IMR-90 (cell line): Measurements from ENCODE around the gene PCBP3. TPM values are rescaled to one million over a fixed set of nuclear protein-coding genes. Genes with fewer than 3 reads are reported as not detected.

Experiments
- ATAC-seq: fragments of 200-7000 bp; cut with Tn5 transposase; 2 replicates; pipeline ENCODE4 v1.9.1; 2020; ENCODE audit warnings: low read depth, mild to moderate bottlenecking, moderate library complexity
- BruUV-seq: library from RNA; stranded (reverse); fragments of 400-500 nt; replicated peaks from 2 replicates; lab custom pipeline; 2021; lab: Mats Ljungman, UMichigan
- CTCF ChIA-PET: fragments of 300-600 bp; formaldehyde crosslinking; extraction: SDS; loops from one replicate; lab custom pipeline; 2021; ENCODE audit warnings: antibody characterized with exemption; lab: Yijun Ruan, JAX
- POLR2A ChIA-PET: fragments of 300-600 bp; sonication (Branson Sonifier 250); formaldehyde crosslinking; loops from one replicate; lab custom pipeline; 2022; ENCODE audit warnings: antibody characterized with exemption; ENCODE audit not compliant: unreplicated experiment; lab: Charles Lee
- DNase-seq: peaks from one replicate; pipeline ENCODE4 v3.0.0; 2013
- H2AFZ ChIP-seq: replicated peaks from 2 replicates; pipeline ENCODE3; 2013; ENCODE audit warnings: low read length, mild to moderate bottlenecking; ENCODE audit not compliant: poor library complexity
- H2AK5ac ChIP-seq: 2 replicates; pipeline ENCODE4 v1.6.1; 2013; ENCODE audit warnings: low read depth, low read length, inconsistent platforms
- H2AK9ac ChIP-seq: replicated peaks from 2 replicates; pipeline ENCODE3; 2013; ENCODE audit warnings: mild to moderate bottlenecking, low read depth, low read length, moderate library complexity; ENCODE audit not compliant: poor library complexity
- H2BK120ac ChIP-seq: 2 replicates; pipeline ENCODE4 v1.6.1; 2013; ENCODE audit warnings: low read depth, low read length, inconsistent platforms
- H2BK15ac ChIP-seq: 3 replicates; pipeline ENCODE4 v1.6.1; 2013; ENCODE audit warnings: low read depth, low read length, inconsistent platforms
- H2BK20ac ChIP-seq: 2 replicates; pipeline ENCODE4 v1.6.1; 2013; ENCODE audit warnings: low read depth, mild to moderate bottlenecking, inconsistent platforms, low read length, moderate library complexity
- H2BK5ac ChIP-seq: 2 replicates; pipeline ENCODE4 v1.6.1; 2013; ENCODE audit warnings: mild to moderate bottlenecking, low read depth, low read length, inconsistent platforms; ENCODE audit not compliant: poor library complexity, severe bottlenecking
- H3K14ac ChIP-seq: replicated peaks from 2 replicates; pipeline ENCODE4 v1.6.1; 2013; ENCODE audit warnings: low read depth, low read length, inconsistent platforms
- H3K18ac ChIP-seq: 2 replicates; pipeline ENCODE4 v1.6.1; 2013; ENCODE audit warnings: low read depth, low read length, control low read depth
- H3K23ac ChIP-seq: 2 replicates; pipeline ENCODE4 v1.6.1; 2013; ENCODE audit warnings: low read depth, low read length, inconsistent platforms
- H3K27ac ChIP-seq: 2 replicates; pipeline ENCODE4 v1.5.1; 2013; ENCODE audit warnings: mild to moderate bottlenecking, control low read depth, low read length; ENCODE audit not compliant: insufficient read depth
- H3K27me3 ChIP-seq: 2 replicates; pipeline ENCODE4 v1.6.1; 2013; ENCODE audit warnings: low read length; ENCODE audit not compliant: control insufficient read depth, insufficient read depth
- H3K36me3 ChIP-seq: 2 replicates; pipeline ENCODE4 v1.6.1; 2013; ENCODE audit warnings: low read length, mixed read lengths; ENCODE audit not compliant: control insufficient read depth, insufficient read depth
- H3K4ac ChIP-seq: 2 replicates; pipeline ENCODE4 v1.6.1; 2013; ENCODE audit warnings: low read depth, low read length, inconsistent platforms
- H3K4me1 ChIP-seq: 2 replicates; pipeline ENCODE4 v1.6.1; 2013; ENCODE audit warnings: low read length, mixed read lengths; ENCODE audit not compliant: control insufficient read depth, insufficient read depth
- H3K4me2 ChIP-seq: 2 replicates; pipeline ENCODE4 v1.6.1; 2013; ENCODE audit warnings: low read depth, mild to moderate bottlenecking, control low read depth, low read length, moderate library complexity
- H3K4me3 ChIP-seq: 2 replicates; pipeline ENCODE4 v1.5.1; 2013; ENCODE audit warnings: low read depth, mild to moderate bottlenecking, control low read depth, low read length, moderate library complexity; ENCODE audit not compliant: insufficient read depth
- H3K56ac ChIP-seq: 2 replicates; pipeline ENCODE4 v1.6.1; 2013; ENCODE audit warnings: low read length, inconsistent platforms; ENCODE audit not compliant: insufficient read depth; ENCODE audit errors: extremely low read depth
- H3K79me1 ChIP-seq, 2 experiments: 2 replicates each; pipeline ENCODE4 v1.6.1; 2013; ENCODE audit warnings: low read length in 2 of 2, inconsistent platforms in 1 of 2, low read depth in 1 of 2
- H3K9ac ChIP-seq: 2 replicates; pipeline ENCODE4 v1.6.1; 2013; ENCODE audit warnings: low read depth, low read length, control low read depth
- H3K9me1 ChIP-seq: 2 replicates; pipeline ENCODE4 v1.6.1; 2013; ENCODE audit warnings: low read length, inconsistent platforms; ENCODE audit not compliant: insufficient read depth
- H3K9me3 ChIP-seq: 2 replicates; pipeline ENCODE4 v1.6.1; 2013; ENCODE audit warnings: low read length; ENCODE audit not compliant: control insufficient read depth, insufficient read depth
- H4K20me1 ChIP-seq: 2 replicates; pipeline ENCODE4 v1.6.1; 2013; ENCODE audit warnings: low read length, inconsistent platforms; ENCODE audit not compliant: insufficient read depth
- H4K5ac ChIP-seq: 2 replicates; pipeline ENCODE4 v1.6.1; 2013; ENCODE audit warnings: mild to moderate bottlenecking, low read depth, low read length, control low read depth
- H4K8ac ChIP-seq, 2 experiments: 2 replicates each; pipeline ENCODE4 v1.6.1; 2013; ENCODE audit warnings: low read depth in 2 of 2, low read length in 2 of 2, control low read depth in 1 of 2, inconsistent platforms in 1 of 2
- H4K91ac ChIP-seq: 2 replicates; pipeline ENCODE4 v1.6.1; 2013; ENCODE audit warnings: low read depth, low read length, inconsistent platforms; ENCODE audit not compliant: insufficient read depth
- ELK1 ChIP-seq: fragments of 150-350 bp; IDR thresholded peaks from 2 replicates; pipeline ENCODE4 v1.6.1; 2016; ENCODE audit warnings: low read depth, mild to moderate bottlenecking, low read length, moderate library complexity, borderline replicate concordance
- NFE2L2 ChIP-seq: fragments of 150-350 bp; IDR thresholded peaks from 2 replicates; pipeline ENCODE4 v1.6.1; 2016; ENCODE audit warnings: low read depth, mild to moderate bottlenecking, low read length
- RFX5 ChIP-seq: IDR thresholded peaks from 2 replicates; pipeline ENCODE4 v1.8.0; 2012; ENCODE audit warnings: low read depth, mild to moderate bottlenecking, low read length, moderate library complexity
- WGBS, 2 experiments: methylation state at CpG; one replicate each; pipeline versions ENCODE4 v1.1.5 to v1.1.7; 2013; ENCODE audit warnings: missing lambda C conversion rate in 2 of 2; ENCODE audit not compliant: insufficient read length in 1 of 2; ENCODE audit errors: extremely low coverage in 2 of 2; 5-methylcytosine and 5-hydroxymethylcytosine counted together
- dilution Hi-C: fragments of 300-500 bp; cut with HindIII; formaldehyde crosslinking; loops from one replicate; pipeline ENCODE4 v1.14.3; 2018; ENCODE audit warnings: low sequenced_read_pairs; ENCODE audit not compliant: unreplicated experiment
- in situ Hi-C: fragments of 300-500 bp; cut with MboI; formaldehyde crosslinking; loops from 3 replicates; pipeline ENCODE4 v1.14.3; 2019; ENCODE audit warnings: low sequenced_read_pairs, inconsistent platforms, mixed read lengths
- intact Hi-C: fragments of 100-400 bp; cut with micrococcal nuclease; formaldehyde crosslinking; loops from 2 replicates; pipeline ENCODE4 v1.10.0; 2022
- polyA plus RNA-seq, 3 experiments: library from polyadenylated mRNA; depleted of rRNA; stranded (reverse); fragments of >200 nt; gene quantifications; 2 replicates each; pipeline ENCODE4 v1.2.3, GENCODE V29; 2012; ENCODE audit warnings: low replicate concordance in 1 of 3
- total RNA-seq: library from RNA; depleted of rRNA; stranded (reverse); fragments of >200 nt; gene quantifications from 2 replicates; pipeline ENCODE4 v1.2.3, GENCODE V29; 2012

Gene PCBP3
- total and polyA plus RNA-seq, 2 of the 4 experiments (the other 2 are of a cell fraction), result 2.9 to 3.9 TPM

GRCh38 chr21:45910548-45911221 is 267.2 kb downstream of the PCBP3 start:
- H3K27ac ChIP-seq, result no peak overlapping the region
- no TSS peak for BruUV-seq
- H2BK120ac ChIP-seq, result no peak overlapping the region
- no peaks in the 10 kb centered on the region for H3K4me1 ChIP-seq
- TF ChIP-seq RFX5, result no peak
- no peak for TF ChIP-seq ELK1
- no peak for TF ChIP-seq NFE2L2
- WGBS, 2 experiments, result 85% methylated on average over 12 of the region's 28 CpGs; no CpG with 5 or more reads in 1 of the 2 experiments
- H3K9me3 ChIP-seq, result no peaks in the 10 kb centered on the region
- no peak overlapping the region for H3K56ac ChIP-seq
- no peaks in the 10 kb centered on the region for H4K20me1 ChIP-seq
- no peak overlapping the region for H3K9ac ChIP-seq
- ATAC-seq (no peak), DNase-seq (no peak)
- no peak overlapping the region for H2BK5ac ChIP-seq
- CTCF ChIA-PET, result no interaction called here
- H3K18ac ChIP-seq, result no peak overlapping the region
- H3K4me2 ChIP-seq, result no peak overlapping the region
- in situ Hi-C loops (no loop called here), intact Hi-C loops (no loop called here), dilution Hi-C loops (no loop called here)
- no peaks in the 10 kb centered on the region for H3K9me1 ChIP-seq
- peak overlapping the region; percentile 55 for H2AK9ac ChIP-seq
- peaks cover 2% of the 10 kb centered on the region; the same call in 1 of the 2 replicates for H3K36me3 ChIP-seq
- H3K23ac ChIP-seq, result no peak overlapping the region
- no peak overlapping the region for H3K4me3 ChIP-seq
- H4K91ac ChIP-seq, result no peak overlapping the region
- POLR2A ChIA-PET, result no interaction called here
- H4K8ac ChIP-seq, result no peak overlapping the region
- no peak overlapping the region for H3K14ac ChIP-seq
- H2BK15ac ChIP-seq, result no peak overlapping the region
- no peak overlapping the region for H2AK5ac ChIP-seq
- peaks cover 5% of the 10 kb centered on the region; the same call in 1 of the 2 replicates for H3K27me3 ChIP-seq
- no peak overlapping the region for H2AFZ ChIP-seq
- H2BK20ac ChIP-seq, result no peak overlapping the region
- no peak overlapping the region for H3K4ac ChIP-seq
- no peaks in the 10 kb centered on the region for H3K79me1 ChIP-seq
- no peak overlapping the region for H4K5ac ChIP-seq
